Fibroblast of the conjunctiva (primary cell): ENCODE data around the gene BAZ1B.
A peak's percentile ranks its signal among the peaks of the same experiment; 100 is the strongest.
"Not testable (repeated sequence)": the region's sequence is repeated elsewhere in the genome, so short reads cannot be mapped to it uniquely, and the experiment has no call there.

Experiments
- DNase-seq: peaks from one replicate; pipeline ENCODE4 v3.0.0-alpha.2; 2010; ENCODE audit warnings: low read depth

Gene BAZ1B

DNA sequence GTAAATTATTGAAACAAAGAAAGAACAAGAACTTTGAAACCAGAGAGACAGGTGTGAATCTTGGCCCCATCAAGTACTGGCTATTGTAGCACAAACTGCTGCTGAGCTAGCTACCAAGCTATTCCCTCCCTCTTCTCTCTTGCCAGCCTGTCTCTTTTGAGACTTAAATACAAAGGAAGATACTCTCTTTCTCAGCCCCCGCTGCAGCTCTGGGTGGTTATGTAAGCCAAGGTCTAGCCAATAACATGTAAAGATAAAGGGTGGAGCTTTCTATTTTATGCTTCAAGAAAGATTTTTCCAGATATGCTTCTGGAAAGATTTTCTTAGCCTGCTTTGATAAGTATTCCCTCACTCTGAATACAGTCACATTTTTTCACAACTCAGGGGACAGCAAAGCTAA is 17.2 kb downstream of the BAZ1B start:
- DNase-seq = no peak

GRCh38 chr7:73504017-73504416 is 18.1 kb downstream of the BAZ1B start:
- DNase-seq = no peak

GRCh38 chr7:73503229-73503628 is 18.9 kb downstream of the BAZ1B start:
- DNase-seq = no peak

- no peak for DNase-seq
Measured at GRCh38 chr7:73496626-73497025, 25.5 kb downstream of the BAZ1B start.

GRCh38 chr7:73495507-73495906 is 26.6 kb downstream of the BAZ1B start:
- not testable (repeated sequence) for DNase-seq

- no peak for DNase-seq
Measured at GRCh38 chr7:73489976-73490375, 32.1 kb downstream of the BAZ1B start.

- no peak for DNase-seq
Measured at GRCh38 chr7:73487486-73487885, 34.6 kb downstream of the BAZ1B start.

- no peak for DNase-seq
Measured at GRCh38 chr7:73483171-73483570, 38.9 kb downstream of the BAZ1B start.

DNA sequence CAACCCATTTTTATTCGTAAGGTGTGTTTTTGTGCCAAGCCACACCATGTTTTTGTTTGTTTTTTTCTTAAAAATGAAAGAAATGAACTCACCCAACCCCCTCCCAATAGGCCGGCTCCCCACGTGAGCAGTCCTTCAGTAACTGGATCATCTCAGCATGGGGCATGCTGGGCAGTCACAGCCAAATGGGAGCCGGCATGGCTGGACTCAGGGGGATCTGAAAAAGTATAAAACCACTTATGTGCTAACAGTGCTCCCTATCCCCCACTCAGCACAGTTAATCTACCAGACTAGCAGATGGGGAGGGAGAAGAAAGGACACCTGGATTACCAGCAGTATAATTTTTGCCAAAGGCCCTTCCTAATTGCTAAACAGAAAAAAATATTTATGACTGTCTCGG is 39.3 kb downstream of the BAZ1B start:
- no peak for DNase-seq

DNA sequence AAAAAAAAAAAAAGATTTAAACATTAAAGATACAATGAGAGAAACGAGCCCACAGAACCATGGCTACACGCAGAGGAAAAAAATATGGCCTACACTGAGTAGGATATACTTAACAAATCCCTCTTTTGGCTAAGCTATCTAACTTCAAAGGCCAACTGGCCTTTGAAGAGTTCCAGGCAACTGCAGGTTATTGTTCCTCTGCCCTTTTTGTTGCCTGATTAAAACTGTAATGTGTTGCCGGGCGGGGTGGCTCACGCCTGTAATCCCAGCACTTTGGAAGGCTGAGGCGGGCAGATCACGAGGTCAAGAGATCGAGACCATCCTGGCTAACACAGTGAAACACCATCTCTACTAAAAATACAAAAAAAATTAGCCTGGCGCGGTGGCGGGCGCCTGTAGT is 40.6 kb downstream of the BAZ1B start:
- not testable (repeated sequence) for DNase-seq

DNA sequence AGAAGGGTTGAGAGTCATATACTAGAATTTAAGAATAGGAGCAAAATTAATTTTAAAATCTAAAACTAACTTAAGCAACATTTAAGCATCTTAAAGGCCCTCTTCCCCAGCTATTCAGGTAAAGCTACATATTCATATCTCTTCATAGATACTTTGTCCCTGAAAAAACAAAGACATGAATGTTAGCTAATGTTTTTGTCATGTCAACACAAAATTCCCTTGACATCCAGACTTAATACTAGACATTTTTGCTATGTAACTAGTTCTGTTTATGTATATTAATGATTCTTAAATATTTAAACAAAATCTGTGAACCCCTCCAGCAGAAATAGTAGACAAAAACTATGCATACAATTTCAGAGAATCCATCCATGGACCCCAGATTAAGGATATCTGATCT is 43.5 kb downstream of the BAZ1B start:
- DNase-seq = no peak

DNA sequence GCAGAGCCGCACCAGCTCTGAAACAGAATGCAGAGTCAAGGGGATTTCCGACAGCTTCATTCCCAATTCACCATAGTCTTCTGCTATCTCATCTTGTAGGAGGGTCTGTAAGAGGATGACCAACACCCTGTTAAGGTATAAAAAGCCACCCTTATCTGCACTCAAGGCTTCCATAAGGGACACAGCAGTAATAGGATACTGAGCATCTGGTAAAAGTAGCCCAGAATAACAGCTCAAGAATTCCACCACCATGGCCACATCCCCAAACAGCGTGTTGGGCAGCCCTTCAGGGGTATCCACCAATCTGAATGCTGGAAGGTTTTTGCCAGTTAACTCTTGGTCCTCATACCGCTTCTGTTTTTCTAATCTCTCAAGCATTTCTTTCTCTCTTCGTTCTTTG is 44.7 kb downstream of the BAZ1B start:
- no peak for DNase-seq

DNA sequence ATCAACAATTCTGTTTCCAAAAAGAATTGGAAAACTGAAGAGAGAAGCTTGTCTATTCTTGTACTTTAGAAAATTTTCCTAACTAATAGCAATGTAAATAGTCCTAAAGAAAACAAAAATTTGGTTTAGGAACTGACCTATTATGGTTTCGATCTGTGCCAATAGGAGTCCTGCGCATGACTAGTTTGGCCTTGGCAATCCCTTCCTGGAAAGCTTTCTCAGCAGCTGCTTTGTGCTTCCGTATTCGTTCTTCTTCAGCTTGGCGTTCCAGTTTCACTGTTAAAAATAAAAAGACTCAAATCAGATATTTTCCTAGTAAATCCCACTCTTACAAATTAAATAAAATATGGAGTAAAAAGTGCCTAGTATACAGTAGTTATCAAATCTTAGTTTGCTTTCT is 51.9 kb downstream of the BAZ1B start:
- DNase-seq = no peak

GRCh38 chr7:73467046-73467445 is 55.0 kb downstream of the BAZ1B start:
- not testable (repeated sequence) for DNase-seq

DNA sequence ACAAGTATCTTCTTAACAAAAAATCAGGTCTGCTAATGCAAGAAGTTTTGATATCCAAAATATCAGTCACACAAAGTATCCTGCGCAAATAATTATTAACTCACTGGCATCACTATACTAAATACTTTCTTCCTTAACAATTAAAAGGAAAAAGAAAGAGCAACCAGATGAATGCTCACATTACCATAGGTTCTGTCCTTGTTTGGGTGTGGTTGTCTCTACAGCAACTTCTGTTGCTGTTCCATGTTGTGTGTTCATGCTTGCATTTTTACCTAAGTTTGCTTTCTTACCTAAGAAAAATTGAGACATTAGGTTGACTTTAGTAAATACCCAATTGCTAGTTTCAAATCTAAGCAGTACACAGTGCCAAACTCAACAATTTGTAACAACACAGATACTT is 56.0 kb downstream of the BAZ1B start:
- DNase-seq = no peak

DNA sequence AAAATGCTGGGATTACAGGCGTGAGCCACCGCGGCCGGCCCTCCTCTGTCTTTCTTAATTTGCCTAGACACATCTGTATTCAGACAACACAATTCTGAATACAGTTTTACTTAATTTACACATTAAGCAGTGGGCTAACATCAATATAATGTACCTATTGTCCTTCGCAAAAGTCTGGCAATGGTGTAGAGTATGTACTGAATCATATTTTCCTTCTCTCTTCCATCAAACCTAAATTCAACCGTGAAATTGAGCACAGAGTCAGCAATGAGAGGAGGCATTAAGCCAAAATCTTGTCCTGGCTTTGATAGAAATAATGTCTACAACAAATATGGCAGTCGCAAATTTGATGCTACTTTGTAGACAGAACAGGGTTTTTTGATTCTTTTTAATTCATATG is 58.1 kb downstream of the BAZ1B start:
- no peak for DNase-seq

- no peak for DNase-seq
Measured at GRCh38 chr7:73463260-73463659, 58.8 kb downstream of the BAZ1B start.

DNA sequence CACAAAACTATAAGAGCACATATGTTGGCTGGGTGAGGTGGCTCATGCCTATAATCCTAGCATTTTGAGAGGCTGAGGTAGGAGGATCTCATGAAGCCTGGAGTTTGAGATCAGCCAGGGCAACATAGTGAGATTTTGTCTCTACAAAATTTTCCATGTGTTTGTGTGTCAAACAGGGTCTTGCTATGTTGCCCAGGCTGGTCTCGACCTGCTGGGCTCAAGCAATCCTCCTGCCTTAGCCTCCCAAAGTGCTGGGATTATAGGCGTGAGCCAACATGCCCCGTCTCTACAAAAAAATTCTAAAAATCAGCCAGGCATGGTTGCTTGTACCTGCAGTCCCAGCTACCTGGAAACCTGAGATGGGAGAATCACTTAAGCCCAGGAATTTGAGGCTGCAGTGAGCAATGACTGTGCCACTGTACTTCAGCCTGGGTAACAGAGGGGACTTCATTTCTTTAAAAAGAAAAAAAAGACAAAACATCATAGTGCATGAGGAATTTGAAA is 60.3 kb downstream of the BAZ1B start:
- DNase-seq = no peak

DNA sequence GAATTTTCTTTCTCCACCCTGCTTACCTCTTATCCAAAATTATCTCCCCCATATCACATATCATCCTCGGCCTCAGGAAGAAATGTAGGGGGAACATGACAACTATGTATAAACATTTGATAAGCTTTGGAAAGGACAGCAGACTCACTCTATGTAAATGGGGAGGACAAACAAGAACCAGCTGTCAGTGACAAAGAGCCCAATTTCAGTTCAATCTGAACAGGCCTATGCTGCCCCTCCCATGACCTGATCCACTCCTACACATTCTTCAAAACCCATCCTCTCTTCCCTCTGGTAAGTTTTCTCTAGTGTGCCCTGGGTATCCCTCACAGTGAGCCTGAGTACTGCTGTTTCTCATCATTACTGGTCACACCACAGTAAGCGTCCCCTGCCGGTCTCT is 67.7 kb downstream of the BAZ1B start:
- no peak for DNase-seq

GRCh38 chr7:73452999-73453635 is 69.0 kb downstream of the BAZ1B start:
- DNase-seq = no peak

DNA sequence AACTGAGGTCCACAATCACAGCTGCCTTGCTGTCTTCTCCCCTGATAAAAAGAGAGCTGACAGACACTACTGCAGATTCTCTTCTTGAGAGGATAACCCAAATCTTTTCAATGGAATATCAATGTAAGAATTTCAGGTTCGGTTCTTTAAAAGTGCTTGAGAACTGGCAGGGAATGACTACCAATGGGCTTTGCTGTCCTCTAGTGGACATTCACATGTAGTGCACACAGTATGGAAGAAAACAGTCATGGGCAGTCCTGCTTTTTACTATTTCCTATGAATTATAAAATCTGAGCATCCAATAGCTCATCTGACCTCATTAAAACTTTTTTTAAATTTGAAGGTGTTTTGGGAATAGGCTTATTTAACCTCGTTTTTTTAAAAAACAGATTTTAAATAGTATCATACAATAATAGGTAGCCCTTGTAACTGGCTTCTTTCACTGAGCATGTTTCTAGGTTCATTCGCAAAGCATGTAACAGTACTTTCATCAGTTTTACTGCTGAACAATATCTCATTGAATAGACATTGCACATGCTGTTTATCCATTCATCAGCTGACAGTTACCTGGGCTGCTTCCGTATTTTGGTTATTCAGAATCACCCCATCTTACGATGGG is 70.2 kb downstream of the BAZ1B start:
- peak; percentile 69 for DNase-seq

- no peak for DNase-seq
Measured at GRCh38 chr7:73449422-73449821, 72.7 kb downstream of the BAZ1B start.

DNA sequence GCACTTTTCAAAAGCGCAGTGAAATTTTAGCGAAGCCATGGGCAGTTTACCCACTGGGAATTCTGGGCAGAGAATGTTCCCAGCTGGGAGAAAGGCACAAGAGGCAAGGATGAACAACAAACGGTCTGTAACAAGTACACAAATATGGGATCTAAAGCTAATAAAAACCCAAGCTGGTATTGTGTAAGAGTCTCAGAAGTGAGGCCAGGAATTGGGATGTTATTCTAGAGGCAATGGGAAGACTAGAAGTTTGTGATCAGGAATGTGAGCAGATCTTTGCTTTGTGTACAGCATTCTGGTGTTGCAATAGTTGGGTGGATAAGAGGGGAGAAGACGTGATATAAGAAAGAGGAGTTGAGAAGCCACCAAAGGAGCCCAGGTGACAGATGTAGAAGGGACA is 73.5 kb downstream of the BAZ1B start:
- no peak for DNase-seq

DNA sequence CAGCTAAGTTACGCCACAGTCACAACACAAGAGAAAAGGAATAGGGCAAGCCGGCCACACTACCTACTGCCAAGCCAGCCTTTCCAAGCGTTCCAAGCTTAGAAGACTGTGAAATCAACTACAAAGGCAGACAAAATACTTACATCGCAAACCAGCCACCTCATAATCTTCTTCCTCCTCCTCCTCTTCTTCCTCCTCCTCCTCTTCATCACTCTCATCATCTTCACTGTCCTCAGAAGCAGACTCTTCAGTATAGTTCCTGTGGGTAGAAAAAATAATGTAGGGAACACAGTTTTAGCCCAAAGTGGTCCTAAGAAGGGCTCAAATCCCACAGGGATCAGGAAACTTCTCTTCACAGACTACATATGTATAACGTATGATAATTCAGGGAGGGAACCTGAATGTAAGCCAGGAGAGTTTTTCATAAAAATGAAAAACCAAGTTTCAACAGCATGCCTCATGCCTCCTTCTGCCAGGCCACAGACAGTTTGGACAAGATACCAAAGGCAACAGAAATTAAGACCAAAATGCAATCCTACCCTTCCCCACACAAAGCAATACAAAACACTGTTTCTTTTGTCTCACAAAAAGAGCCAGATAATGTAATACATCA is 74.9 kb downstream of the BAZ1B start:
- DNase-seq = no peak
